ENCODE results near the gene MORN1.

MORN1 gene

DNA sequence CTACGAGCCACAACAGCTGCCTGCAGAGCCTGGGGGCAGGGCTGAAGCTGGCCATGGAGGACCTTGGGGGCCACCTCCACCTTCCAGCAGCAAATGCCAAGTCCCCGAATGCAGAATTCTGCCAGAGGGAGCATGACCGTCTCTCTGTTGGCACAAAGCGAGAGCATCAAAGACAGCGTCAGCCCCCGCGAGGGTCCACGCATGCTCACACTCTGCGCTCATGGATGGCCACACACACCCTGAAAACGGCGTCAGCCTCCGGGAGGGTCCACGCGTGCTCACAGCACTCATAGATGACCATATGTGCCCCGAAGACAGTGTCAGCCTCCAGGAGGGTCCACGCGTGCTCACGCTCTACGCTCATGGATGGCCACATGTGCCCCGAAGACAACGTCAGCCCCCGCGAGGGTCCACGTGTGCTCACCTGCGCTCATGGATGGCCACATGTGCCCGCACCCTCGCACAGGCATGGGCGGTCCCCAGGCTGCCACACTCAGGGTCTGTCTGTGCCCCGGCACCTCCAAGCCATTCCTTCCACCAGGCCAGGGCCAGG, 46.5 kb downstream of the MORN1 start:
- no peaks in the 10 kb centered on the region for H3K27me3 ChIP-seq (replicated peaks; ENCODE audit: control insufficient read depth, insufficient read depth, low read length)
- no peak for TF ChIP-seq CTCF (IDR thresholded peaks at IDR 0.05; ENCODE audit: insufficient read depth, low read length, poor library complexity, severe bottlenecking)
- H3K4me3 ChIP-seq (replicated peaks; ENCODE audit: low read depth, low read length), result no peak overlapping the region
- no peak for DNase-seq (ENCODE audit: extremely low read depth, insufficient read length)
- H3K36me3 ChIP-seq (ENCODE audit: control insufficient read depth, insufficient read depth, low read length), result no peaks in the 10 kb centered on the region

GRCh38 chr1:2344121-2344681, 47.2 kb downstream of the MORN1 start:
- H3K27me3 ChIP-seq (replicated peaks; ENCODE audit: control insufficient read depth, insufficient read depth, low read length), result no peaks in the 10 kb centered on the region; the same call in 1 of the 2 replicates
- DNase-seq (ENCODE audit: extremely low read depth, insufficient read length), result no peak

GRCh38 chr1:2343023-2343935, 48.1 kb downstream of the MORN1 start:
- no peak for TF ChIP-seq CTCF (IDR thresholded peaks at IDR 0.05; ENCODE audit: insufficient read depth, low read length, poor library complexity, severe bottlenecking)
- Histone ChIP-seq H3K27me3 (replicated peaks; ENCODE audit: control insufficient read depth, insufficient read depth, low read length) (no peaks in the 10 kb centered on the region; the same call in 1 of the 2 replicates), H3K36me3 (ENCODE audit: control insufficient read depth, insufficient read depth, low read length) (no peaks in the 10 kb centered on the region), H3K4me3 (replicated peaks; ENCODE audit: low read depth, low read length) (no peak overlapping the region)
- DNase-seq (ENCODE audit: extremely low read depth, insufficient read length), result no peak

More at GRCh38 chr1:2344121-2344681, 47.2 kb downstream of the MORN1 start:
- Histone ChIP-seq H3K36me3 (ENCODE audit: control insufficient read depth, insufficient read depth, low read length) (no peaks in the 10 kb centered on the region), H3K4me3 (replicated peaks; ENCODE audit: low read depth, low read length) (no peak overlapping the region)
- no peak for TF ChIP-seq CTCF (IDR thresholded peaks at IDR 0.05; ENCODE audit: insufficient read depth, low read length, poor library complexity, severe bottlenecking)

- H3K27me3 ChIP-seq (replicated peaks; ENCODE audit: control insufficient read depth, insufficient read depth, low read length), result no peaks in the 10 kb centered on the region; the same call in 1 of the 2 replicates
Observed at GRCh38 chr1:2342384-2343022, 48.9 kb downstream of the MORN1 start.

More at GRCh38 chr1:2342384-2343022, 48.9 kb downstream of the MORN1 start:
- no peak for TF ChIP-seq CTCF (IDR thresholded peaks at IDR 0.05; ENCODE audit: insufficient read depth, low read length, poor library complexity, severe bottlenecking)
- DNase-seq (ENCODE audit: extremely low read depth, insufficient read length), result no peak
- Histone ChIP-seq H3K4me3 (replicated peaks; ENCODE audit: low read depth, low read length) (no peak overlapping the region), H3K36me3 (ENCODE audit: control insufficient read depth, insufficient read depth, low read length) (no peaks in the 10 kb centered on the region)

Measured in GM06990 (cell line).